H9 (cell line): ENCODE measurements around the gene XXYLT1. TPM values are rescaled to one million over a fixed set of nuclear protein-coding genes. Genes with fewer than 3 reads are reported as not detected.

Source experiments
- DNase-seq: peaks from one replicate; pipeline ENCODE4 v3.0.0-alpha.2; 2017
- H2AFZ ChIP-seq: one replicate; pipeline ENCODE4 v1.6.1; 2013; ENCODE audit warnings: mild to moderate bottlenecking, low read length, control low read depth, moderate library complexity
- H2AK5ac ChIP-seq: 2 replicates; pipeline ENCODE4 v1.6.1; 2013; ENCODE audit warnings: low read length, control low read depth, mixed read lengths; ENCODE audit not compliant: insufficient read length
- H2BK120ac ChIP-seq: one replicate; pipeline ENCODE4 v1.6.1; 2013; ENCODE audit warnings: low read depth, mild to moderate bottlenecking, low read length, control low read depth, inconsistent platforms; ENCODE audit not compliant: poor library complexity, severe bottlenecking
- H2BK12ac ChIP-seq: 2 replicates; pipeline ENCODE4 v1.6.1; 2013; ENCODE audit warnings: low read length, control low read depth, mixed read lengths, low read depth; ENCODE audit not compliant: insufficient read length
- H2BK15ac ChIP-seq: 2 replicates; pipeline ENCODE4 v1.6.1; 2013; ENCODE audit warnings: low read depth, low read length, control low read depth
- H2BK20ac ChIP-seq: one replicate; pipeline ENCODE4 v1.6.1; 2013; ENCODE audit warnings: low read depth, mild to moderate bottlenecking, low read length, control low read depth, inconsistent platforms; ENCODE audit not compliant: poor library complexity, severe bottlenecking
- H2BK5ac ChIP-seq: 2 replicates; pipeline ENCODE4 v1.6.1; 2013; ENCODE audit warnings: low read length, control low read depth, mixed read lengths; ENCODE audit not compliant: insufficient read length
- H3K14ac ChIP-seq: 2 replicates; pipeline ENCODE4 v1.6.1; 2013; ENCODE audit warnings: low read length, control low read depth; ENCODE audit not compliant: insufficient read depth
- H3K18ac ChIP-seq: 2 replicates; pipeline ENCODE4 v1.6.1; 2013; ENCODE audit warnings: low read depth, mild to moderate bottlenecking, mixed read lengths, low read length, control low read depth; ENCODE audit not compliant: insufficient read length
- H3K23ac ChIP-seq: 2 replicates; pipeline ENCODE4 v1.6.1; 2013; ENCODE audit warnings: low read length, control low read depth, mixed read lengths, low read depth; ENCODE audit not compliant: insufficient read length
- H3K23me2 ChIP-seq: 2 replicates; pipeline ENCODE4 v1.6.1; 2013; ENCODE audit warnings: low read depth, mild to moderate bottlenecking, mixed read lengths, low read length, control low read depth; ENCODE audit not compliant: insufficient read length, poor library complexity, severe bottlenecking
- H3K27ac ChIP-seq: 2 replicates; pipeline ENCODE4 v1.5.1; 2013; ENCODE audit warnings: low read length, control low read depth, mixed read lengths, low read depth; ENCODE audit not compliant: insufficient read length
- H3K27me3 ChIP-seq: 2 replicates; pipeline ENCODE4 v1.6.1; 2013; ENCODE audit warnings: low read length, control low read depth, inconsistent platforms; ENCODE audit not compliant: insufficient read depth
- H3K4ac ChIP-seq: 2 replicates; pipeline ENCODE4 v1.6.1; 2013; ENCODE audit warnings: low read depth, mild to moderate bottlenecking, control low read depth, inconsistent platforms, low read length, moderate library complexity
- H3K4me1 ChIP-seq: 2 replicates; pipeline ENCODE4 v1.6.1; 2013; ENCODE audit warnings: low read length, control low read depth, inconsistent platforms; ENCODE audit not compliant: insufficient read depth
- H3K4me2 ChIP-seq: 2 replicates; pipeline ENCODE4 v1.6.1; 2013; ENCODE audit warnings: low read length, control low read depth, mixed read lengths; ENCODE audit not compliant: insufficient read length, insufficient read depth
- H3K56ac ChIP-seq: 2 replicates; pipeline ENCODE4 v1.6.1; 2013; ENCODE audit warnings: low read depth, mild to moderate bottlenecking, mixed read lengths, low read length, control low read depth; ENCODE audit not compliant: insufficient read length
- H3K79me1 ChIP-seq: 2 replicates; pipeline ENCODE4 v1.6.1; 2013; ENCODE audit warnings: low read depth, mild to moderate bottlenecking, moderate library complexity, low read length, control low read depth, inconsistent platforms; ENCODE audit not compliant: insufficient read depth, poor library complexity, severe bottlenecking
- H3K79me2 ChIP-seq: 2 replicates; pipeline ENCODE4 v1.6.1; 2013; ENCODE audit warnings: low read length, control low read depth, inconsistent platforms; ENCODE audit not compliant: insufficient read depth
- H3K9ac ChIP-seq: 2 replicates; pipeline ENCODE4 v1.6.1; 2013; ENCODE audit warnings: low read length, control low read depth, mixed read lengths; ENCODE audit not compliant: insufficient read length; ENCODE audit errors: extremely low read depth
- H3K9me3 ChIP-seq: one replicate; pipeline ENCODE4 v1.6.1; 2013; ENCODE audit warnings: low read depth, low read length, inconsistent platforms; ENCODE audit not compliant: control insufficient read depth
- H3T11ph ChIP-seq: one replicate; pipeline ENCODE4 v1.6.1; 2013; ENCODE audit warnings: mild to moderate bottlenecking, low read length, control low read depth, inconsistent platforms
- H4K20me1 ChIP-seq: one replicate; pipeline ENCODE4 v1.6.1; 2013; ENCODE audit not compliant: control insufficient read depth, insufficient read length, insufficient read depth
- H4K5ac ChIP-seq: 2 replicates; pipeline ENCODE4 v1.6.1; 2013; ENCODE audit warnings: low read depth, mild to moderate bottlenecking, mixed read lengths, low read length, control low read depth; ENCODE audit not compliant: insufficient read length
- H4K8ac ChIP-seq: replicated peaks from 2 replicates; pipeline ENCODE4 v1.6.1; 2013; ENCODE audit warnings: low read length, control low read depth, mixed read lengths, low read depth; ENCODE audit not compliant: insufficient read length
- H4K91ac ChIP-seq: 2 replicates; pipeline ENCODE4 v1.6.1; 2013; ENCODE audit warnings: low read depth, mild to moderate bottlenecking, moderate library complexity, mixed read lengths, low read length, control low read depth; ENCODE audit not compliant: insufficient read length
- H3K27ac Mint-ChIP-seq, 3 experiments: 2 replicates in 2 of 3; 3 replicates in 1 of 3; pipeline ENCODE4 v1.8.0; 2020 to 2021; ENCODE audit warnings: mixed read lengths in 3 of 3, mild to moderate bottlenecking in 1 of 3, moderate library complexity in 1 of 3
- H3K27me3 Mint-ChIP-seq: 2 replicates; pipeline ENCODE4 v1.8.0; 2021; ENCODE audit warnings: low read depth, mild to moderate bottlenecking, moderate library complexity, mixed read lengths
- H3K36me3 Mint-ChIP-seq, 3 experiments: 2 replicates in 2 of 3; 3 replicates in 1 of 3; pipeline ENCODE4 v1.8.0; 2020 to 2021; ENCODE audit warnings: low read depth in 3 of 3, mixed read lengths in 3 of 3; ENCODE audit not compliant: insufficient read depth in 1 of 3
- H3K4me1 Mint-ChIP-seq, 2 experiments: 2 replicates each; pipeline ENCODE4 v1.8.0; 2020; ENCODE audit warnings: mixed read lengths in 2 of 2
- H3K4me3 Mint-ChIP-seq, 2 experiments: 2 replicates in 1 of 2; 3 replicates in 1 of 2; pipeline ENCODE4 v1.8.0; 2020 to 2021; ENCODE audit warnings: mild to moderate bottlenecking in 2 of 2, mixed read lengths in 2 of 2, moderate library complexity in 1 of 2
- H3K9me3 Mint-ChIP-seq, 2 experiments: 2 replicates in 1 of 2; 3 replicates in 1 of 2; pipeline ENCODE4 v1.8.0; 2020; ENCODE audit warnings: mild to moderate bottlenecking in 2 of 2, mixed read lengths in 2 of 2, moderate library complexity in 1 of 2
- WGBS: extraction: QIAGEN DNeasy Blood & Tissue Kit; methylation state at CpG from one replicate; pipeline ENCODE4 v1.1.7; 2013; ENCODE audit warnings: missing lambda C conversion rate, low lambda C conversion rate, mixed read lengths; ENCODE audit not compliant: insufficient read length; ENCODE audit errors: extremely low coverage; 5-methylcytosine and 5-hydroxymethylcytosine counted together
- total RNA-seq: library from RNA; stranded (reverse); gene quantifications from 2 replicates; pipeline ENCODE4 v1.2.1, GENCODE V29; 2021
- TF ChIP-seq, protein P1 (sequence below): fragments of 200-600 bp; sonication (generic); conservative IDR thresholded peaks from 3 replicates; pipeline ENCODE4 v1.8.0; 2021; ENCODE audit warnings: antibody characterized with exemption, mild to moderate bottlenecking

Gene XXYLT1
- total RNA-seq, 1 experiment from 2014 or later: 22.7 TPM

DNA sequence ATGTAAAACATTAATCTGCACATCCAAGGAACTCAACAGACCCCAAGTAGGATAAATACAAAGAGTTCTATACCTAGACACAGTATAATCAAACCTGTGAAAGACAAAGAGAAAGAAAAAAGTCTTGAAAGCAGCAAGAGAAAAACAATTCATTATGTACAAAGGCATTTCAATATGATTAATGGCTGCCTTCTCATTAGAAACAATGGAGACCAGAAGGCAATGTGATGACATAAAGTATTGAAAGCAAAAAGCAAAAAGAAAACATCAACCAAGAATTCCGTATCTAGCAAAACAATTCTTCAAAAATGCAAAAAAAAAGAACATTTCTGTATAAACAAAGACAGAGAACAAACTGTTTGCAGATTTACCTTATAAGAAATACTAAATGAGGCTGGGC lies 81.1 kb downstream of the XXYLT1 start:
- Histone ChIP-seq H3T11ph (no peak overlapping the region), H4K5ac (no peak overlapping the region), H3K4ac (no peak overlapping the region), H3K18ac (no peak overlapping the region), H2BK5ac (no peak overlapping the region), H2BK12ac (no peak overlapping the region), H3K27ac (no peak overlapping the region), H2BK20ac (no peak overlapping the region), H4K8ac (no peak overlapping the region), H2AFZ (no peak overlapping the region), H3K79me2 (no peaks in the 10 kb centered on the region; the same call in 1 of the 2 replicates), H2BK15ac (no peak overlapping the region), H3K27me3 (no peaks in the 10 kb centered on the region), H3K23ac (no peak overlapping the region), H3K14ac (no peak overlapping the region), H2AK5ac (no peak overlapping the region), H3K79me1 (peaks cover 3% of the 10 kb centered on the region), H3K23me2 (no peaks in the 10 kb centered on the region), H4K91ac (no peak overlapping the region), H4K20me1 (no peaks in the 10 kb centered on the region), H3K4me1 (peaks cover 10% of the 10 kb centered on the region), H3K4me2 (no peak overlapping the region), H3K56ac (no peak overlapping the region), H3K9me3 (peaks cover 8% of the 10 kb centered on the region), H2BK120ac (no peak overlapping the region), H3K9ac (no peak overlapping the region)
- no peak for DNase-seq
- Mint-ChIP-seq H3K36me3 (peaks cover 14 to 19% (median 17%) of the 10 kb centered on the region in 3 experiments), H3K9me3 (peaks cover 14 to 15% of the 10 kb centered on the region in 2 experiments), H3K27ac (no peak overlapping the region), H3K4me3 (no peak overlapping the region), H3K4me1 (peaks cover 32 to 41% of the 10 kb centered on the region in 2 experiments), H3K27me3 (no peaks in the 10 kb centered on the region; the same call in 1 of the 2 replicates)
- no CpG with 5 or more reads among the region's 1 CpG for WGBS
- TF ChIP-seq, protein P1, sequence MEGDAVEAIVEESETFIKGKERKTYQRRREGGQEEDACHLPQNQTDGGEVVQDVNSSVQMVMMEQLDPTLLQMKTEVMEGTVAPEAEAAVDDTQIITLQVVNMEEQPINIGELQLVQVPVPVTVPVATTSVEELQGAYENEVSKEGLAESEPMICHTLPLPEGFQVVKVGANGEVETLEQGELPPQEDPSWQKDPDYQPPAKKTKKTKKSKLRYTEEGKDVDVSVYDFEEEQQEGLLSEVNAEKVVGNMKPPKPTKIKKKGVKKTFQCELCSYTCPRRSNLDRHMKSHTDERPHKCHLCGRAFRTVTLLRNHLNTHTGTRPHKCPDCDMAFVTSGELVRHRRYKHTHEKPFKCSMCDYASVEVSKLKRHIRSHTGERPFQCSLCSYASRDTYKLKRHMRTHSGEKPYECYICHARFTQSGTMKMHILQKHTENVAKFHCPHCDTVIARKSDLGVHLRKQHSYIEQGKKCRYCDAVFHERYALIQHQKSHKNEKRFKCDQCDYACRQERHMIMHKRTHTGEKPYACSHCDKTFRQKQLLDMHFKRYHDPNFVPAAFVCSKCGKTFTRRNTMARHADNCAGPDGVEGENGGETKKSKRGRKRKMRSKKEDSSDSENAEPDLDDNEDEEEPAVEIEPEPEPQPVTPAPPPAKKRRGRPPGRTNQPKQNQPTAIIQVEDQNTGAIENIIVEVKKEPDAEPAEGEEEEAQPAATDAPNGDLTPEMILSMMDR: no peak
